HL-60/S4 treated with retinoic acid at 250 ng/mL for 4 days and 3 days (cell line): ENCODE results near the gene PTPN2.
"Not testable (repeated sequence)": the region's sequence is repeated elsewhere in the genome, so short reads cannot be mapped to it uniquely, and the experiment has no call there.

ENCODE experiments used
- in situ Hi-C: fragments of 300-500 bp; cut with MboI; formaldehyde crosslinking; loops from 2 replicates; pipeline ENCODE4 v1.7.0; 2022; ENCODE audit warnings: low sequenced_read_pairs

PTPN2 gene

DNA sequence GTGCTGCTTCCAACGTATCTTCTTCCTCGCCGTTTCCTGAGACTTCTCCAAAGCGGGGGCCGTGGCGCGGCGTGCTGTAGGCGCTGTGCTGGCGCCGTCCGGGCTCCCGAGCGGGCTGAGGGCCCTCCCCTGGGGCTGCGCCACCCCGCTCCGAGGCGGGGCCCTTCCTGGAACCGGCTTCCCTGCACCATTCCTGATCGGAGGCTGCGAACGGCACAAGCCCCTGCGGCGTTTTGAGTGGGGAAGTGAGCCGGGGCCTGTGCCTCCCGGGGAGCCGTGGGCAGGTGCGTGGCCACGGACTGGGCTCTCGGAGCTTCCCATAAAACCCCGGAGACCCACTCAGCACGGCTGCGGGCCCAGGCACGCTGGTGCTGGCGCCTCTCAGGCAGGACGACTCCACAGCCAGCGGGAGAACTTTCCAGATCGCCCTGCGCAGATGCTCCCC lies 106.5 kb downstream of the PTPN2 start:
- in situ Hi-C loops, result no loop called here

DNA sequence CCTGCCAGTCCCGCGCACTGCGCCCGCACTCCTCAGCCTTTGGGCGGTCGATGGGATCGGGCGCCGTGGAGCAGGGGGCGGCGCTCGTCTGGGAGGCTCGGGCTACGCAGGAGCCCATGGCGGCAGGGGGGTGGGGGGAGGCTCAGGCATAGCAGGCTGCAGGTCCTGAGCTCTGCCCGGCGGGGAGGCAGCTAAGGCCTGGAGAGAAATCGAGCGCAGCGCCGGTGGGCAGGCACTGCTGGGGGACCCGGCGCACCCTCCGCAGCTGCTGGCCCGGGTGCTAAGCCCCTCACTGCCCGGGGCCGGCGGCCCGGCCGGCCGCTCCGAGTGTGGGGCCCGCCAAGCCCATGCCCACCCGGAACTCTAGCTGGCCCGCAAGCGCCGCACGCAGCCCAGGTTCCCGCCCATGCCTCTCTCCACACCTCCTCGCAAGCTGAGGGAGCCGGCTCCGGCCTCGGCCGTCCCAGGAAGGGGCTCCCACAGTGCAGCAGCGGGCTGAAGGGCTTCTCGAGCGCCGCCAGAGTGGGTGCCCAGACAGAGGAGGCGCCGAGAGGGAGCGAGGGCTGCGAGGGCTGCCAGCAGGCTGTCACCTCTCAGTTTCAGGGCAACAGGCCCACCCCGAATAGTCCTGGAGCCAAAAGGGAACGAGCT lies 107.1 kb downstream of the PTPN2 start:
- in situ Hi-C loops, result no loop called here

DNA sequence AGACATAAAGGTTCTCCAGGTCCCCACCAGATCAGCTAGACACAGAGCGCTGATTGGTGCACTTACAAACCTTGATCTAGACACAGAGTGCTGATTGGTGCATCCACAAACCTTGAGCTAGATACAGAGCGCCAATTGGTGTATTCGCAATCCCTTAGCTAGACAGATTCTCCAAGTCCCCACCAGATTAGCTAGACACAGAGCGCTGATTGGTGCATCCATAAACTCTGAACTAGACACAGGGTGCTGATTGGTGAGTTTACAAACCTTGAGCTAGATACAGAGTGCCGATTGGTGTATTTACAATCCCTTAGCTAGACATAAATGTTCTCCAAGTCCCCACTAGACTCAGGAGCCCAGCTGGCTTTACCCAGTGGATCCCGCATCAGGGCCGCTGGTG lies 107.6 kb downstream of the PTPN2 start:
- in situ Hi-C loops, result not testable (repeated sequence)

DNA sequence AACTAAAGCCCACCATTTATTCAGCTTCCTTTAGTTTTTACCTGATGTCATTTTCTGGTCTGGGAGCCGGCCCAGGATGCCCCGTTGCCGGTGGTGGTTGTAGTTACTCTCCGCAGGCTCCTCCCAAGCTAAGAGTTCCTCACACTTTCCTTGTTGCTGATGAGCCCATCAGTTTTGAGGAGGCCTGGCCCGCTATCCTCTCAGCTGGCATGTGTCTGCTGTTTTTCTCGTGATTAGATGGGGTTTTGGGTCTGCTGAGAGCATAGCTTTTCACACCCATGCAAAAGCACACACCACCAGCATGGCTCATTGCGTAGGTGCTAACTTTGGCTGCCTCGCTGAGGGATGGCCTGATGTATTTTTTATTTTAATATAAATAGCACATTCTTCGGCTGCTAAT lies 109.1 kb downstream of the PTPN2 start:
- in situ Hi-C loops, result no loop called here

DNA sequence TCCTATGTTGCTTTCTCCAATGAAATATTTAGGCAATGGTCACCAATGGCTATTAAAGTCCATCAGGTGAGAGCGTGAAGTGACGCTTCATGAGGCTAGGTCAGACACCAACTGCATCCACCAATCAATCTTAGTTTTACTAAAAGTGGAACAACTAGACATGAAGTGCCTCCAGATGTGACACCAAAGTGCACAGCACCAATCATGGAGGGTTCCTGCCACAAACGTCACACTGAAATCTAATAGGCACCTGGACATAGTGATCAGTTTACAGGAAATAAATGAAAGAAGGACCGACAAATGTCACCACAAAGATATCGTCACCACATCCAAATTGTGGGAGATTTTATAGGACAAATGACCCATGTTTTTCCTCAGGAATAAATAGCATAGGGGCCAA lies 110.7 kb downstream of the PTPN2 start:
- in situ Hi-C loops, result no loop called here

DNA sequence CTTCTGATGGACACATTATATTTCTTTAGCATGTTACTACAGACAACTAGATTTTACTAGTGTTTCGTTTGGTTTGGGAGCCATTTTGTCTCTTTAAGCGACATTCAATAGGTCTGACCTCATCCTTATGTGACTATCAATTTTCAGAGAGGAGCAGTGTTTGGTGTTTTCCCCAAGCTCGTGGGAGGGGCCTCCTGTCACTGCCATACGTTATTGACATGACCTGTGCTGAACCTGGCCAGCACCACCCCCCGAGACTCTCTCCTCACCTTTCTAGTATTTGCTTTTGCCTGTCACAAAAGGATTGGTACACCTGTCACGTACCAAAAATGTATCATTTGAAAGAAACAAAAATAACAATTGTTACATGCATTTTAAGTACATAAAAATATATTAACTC lies 111.9 kb downstream of the PTPN2 start:
- in situ Hi-C loops, result no loop called here

DNA sequence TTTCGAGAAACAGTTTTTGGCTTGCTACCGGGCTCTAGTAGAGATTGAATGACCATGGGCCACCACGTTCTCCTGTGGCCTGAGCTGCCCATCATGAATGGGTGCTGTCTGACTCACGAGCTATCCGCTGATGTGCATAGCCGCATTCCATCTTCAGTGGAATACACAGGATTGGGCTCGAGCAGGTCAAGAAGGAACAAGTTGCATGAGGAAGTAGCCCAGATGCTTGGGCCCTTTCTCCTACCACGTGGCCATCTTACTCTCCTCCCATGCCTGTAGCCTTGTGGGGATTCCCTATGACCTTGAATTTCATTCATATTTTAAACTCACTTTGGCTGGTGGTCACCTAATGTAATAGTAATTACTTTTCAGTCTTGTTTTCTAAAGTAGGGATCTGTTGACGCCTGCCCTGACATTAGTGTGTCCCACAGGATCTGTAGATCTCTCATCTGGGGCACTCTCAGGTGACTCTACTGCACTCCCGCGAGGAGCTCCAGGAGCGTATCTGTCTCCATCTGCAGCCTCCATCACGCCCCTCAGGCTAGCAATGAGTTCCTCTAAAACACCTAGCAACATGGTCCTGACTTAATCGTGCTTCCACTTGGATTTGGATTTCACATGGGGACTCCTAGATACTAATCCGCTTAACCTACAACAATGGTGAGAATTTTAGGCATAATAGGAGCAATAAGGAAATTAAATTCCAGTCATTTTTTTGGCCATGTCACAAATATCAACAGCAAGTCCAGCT lies 113.4 kb downstream of the PTPN2 start:
- in situ Hi-C loops, result no loop called here

DNA sequence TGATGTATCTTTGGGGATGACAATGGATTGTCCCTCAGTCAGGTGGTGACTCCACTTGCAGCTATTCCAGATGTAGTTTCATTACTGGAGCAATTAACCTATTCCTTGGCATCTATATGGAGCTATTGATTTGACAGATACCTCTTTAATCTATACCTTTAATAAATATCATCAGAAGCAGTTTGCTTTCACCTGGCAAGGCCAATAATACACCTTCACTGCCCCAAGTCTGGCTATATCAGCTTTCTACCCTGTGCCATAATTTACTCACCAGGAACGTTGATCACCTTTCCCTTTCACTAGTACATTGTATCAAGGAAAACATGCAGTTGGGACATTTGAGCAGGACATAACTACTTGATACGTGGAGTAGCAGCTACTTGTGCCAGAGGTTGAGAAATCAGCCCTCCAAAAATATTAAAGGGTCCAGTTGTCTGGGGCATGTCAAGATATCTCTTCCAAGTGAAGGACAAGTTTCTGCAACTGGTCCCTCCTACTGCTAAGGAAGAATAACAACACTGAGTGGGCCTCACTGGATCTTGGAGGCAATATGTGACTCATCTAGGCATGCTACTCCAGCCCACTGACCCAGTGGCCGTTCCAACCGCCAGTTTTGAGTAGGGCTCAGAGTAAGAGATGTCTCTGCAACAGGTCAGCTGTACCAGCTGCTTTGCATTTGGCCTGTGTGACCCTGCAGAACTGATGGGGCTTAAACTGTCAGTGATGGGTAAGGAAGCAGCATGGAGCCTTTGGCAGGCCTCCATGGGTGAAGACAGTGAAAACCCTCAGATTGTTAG lies 114.2 kb downstream of the PTPN2 start:
- in situ Hi-C loops, result no loop called here

DNA sequence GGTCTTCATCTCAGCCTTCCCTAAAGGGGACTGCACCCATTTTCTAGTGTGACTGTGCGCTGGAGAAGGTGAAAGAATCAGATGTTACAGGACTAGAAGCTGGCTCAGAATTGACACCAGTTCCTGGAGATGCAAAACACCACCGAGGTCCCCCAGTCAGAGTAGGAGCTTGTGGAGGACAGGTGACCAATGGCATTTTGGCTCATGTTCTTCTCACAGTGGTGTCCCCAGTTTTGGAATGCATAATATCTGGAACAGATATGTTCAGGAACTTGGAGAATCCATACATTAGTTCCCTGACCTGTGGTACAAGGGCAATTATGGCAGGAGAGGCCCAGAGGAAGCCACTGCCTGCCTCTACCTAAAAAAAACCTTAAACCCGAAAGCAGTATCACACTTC lies 114.9 kb downstream of the PTPN2 start:
- in situ Hi-C loops, result no loop called here

DNA sequence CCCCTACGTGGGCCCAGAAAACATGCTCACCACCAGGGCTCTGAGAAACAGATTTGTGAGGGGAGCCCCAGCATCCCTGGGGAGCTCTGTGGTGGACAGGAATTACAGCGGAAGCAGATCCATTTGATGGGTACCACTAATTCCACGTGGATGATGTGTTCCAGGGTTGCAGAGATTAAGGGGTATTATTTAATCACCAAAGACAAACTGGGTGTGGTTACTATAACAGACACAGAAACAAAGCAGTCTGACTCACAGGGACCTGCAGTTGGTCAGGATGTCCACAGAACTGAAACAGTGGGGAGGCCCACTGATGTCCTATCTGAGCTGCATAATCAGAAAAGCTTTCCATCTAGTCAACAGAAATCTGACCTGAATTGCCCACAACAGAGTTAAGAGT lies 115.4 kb downstream of the PTPN2 start:
- in situ Hi-C loops, result no loop called here

DNA sequence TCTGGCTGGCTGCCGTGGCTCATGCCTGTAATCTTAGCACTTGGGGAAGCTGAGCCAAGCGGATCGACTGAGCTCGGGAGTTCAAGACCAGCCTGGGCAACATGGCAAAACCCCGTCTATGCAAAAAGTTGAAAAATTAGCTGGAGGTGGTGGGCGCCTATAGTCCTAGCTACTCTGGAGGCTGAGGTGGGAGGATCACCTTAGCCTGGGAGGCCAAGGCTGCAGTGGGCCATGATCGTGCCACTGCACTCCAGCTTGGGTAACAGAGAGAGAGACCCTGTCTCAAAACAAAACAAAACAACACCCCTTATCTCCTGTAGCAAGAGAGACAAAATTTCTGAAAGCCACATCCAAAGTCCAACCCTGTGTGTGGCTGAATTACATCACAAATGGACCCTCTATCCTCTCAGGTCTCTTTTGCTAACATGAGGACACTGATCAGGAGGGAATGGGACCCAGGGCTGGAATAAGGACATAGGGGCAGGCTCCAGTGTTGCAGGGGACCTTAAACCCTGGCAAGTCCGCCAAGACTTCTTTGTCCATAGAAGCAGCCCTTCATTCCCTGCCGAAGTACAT lies 116.4 kb downstream of the PTPN2 start:
- in situ Hi-C loops, result no loop called here

DNA sequence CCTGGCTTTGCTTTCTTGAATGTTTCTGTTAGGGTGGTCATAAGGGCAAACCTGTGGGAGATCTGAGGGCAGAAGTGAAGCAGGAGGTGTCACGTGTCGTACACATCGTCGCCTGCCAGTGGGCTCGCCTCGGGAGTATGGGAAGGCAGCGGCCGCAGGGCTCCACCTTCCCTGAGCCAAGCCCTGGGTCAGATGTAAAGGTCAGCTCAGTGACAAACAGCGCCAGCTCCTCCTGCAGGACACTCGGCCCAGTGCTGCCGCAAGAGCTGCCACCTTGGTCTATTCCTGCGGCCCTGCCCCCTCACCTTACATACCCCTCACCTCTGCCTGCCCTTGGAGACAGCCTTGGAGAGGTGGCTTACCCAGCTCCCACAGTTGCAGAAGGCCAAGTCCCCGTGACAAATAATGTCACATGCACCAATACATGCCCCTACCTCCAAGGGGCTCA lies 117.0 kb downstream of the PTPN2 start:
- in situ Hi-C loops, result no loop called here

DNA sequence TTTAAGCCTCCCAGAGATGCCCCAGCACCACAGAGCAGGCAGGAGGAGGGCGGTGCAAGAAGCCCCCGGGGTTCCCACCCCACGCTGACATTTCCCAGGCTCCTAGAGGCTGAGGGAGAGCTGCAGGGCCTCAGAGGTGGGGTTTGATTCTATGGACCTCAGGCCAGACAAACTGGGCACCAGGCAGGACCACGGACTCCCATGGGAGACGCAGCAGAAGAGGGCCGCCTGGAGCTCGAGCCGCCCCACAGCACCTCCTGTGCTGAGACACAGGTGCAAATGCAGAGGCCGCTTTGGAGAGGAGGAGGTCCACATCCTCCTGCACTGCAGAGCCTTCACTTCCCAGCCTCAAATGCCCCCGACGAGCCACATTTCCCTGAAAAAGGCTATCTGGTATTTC lies 118.5 kb downstream of the PTPN2 start:
- in situ Hi-C loops, result no loop called here

DNA sequence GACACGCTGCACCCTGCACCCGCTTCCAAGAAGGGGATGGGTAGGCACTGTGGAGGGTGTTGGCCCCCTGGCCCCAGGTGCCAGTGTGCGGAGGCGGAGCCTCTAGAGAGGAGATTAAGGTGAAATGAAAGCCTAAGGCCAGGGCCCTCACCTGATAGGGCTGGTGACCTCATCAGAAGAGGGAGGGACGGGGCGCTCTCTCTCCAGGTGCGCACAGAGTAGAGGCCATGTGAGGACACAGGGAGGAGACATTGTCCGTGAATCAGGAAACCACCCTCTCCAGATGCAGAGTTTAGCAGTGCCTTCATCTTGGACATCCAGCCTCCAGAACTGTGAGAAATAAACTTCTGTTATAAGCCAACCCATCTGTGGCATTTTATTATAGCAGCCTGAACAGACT lies 118.9 kb downstream of the PTPN2 start:
- in situ Hi-C loops, result no loop called here

DNA sequence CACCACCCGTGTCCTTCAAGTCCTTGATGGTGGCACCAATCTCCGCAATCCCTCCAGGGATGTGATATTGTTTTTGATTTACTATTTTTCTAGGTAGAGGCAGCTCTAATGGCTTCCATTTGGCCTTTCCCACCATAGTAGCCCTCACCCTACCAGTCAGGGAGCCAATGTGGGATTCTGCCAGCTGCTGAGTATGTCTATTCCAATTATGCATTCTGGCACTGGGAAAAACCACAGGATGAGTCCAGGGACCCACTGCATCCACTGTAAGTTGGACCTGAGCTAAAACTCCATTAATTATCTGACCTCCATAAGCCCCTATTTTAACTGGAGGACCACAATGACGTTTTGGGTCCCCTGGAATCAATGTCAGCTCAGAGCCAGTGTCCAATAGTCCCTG lies 125.5 kb downstream of the PTPN2 start:
- in situ Hi-C loops, result not testable (repeated sequence)

DNA sequence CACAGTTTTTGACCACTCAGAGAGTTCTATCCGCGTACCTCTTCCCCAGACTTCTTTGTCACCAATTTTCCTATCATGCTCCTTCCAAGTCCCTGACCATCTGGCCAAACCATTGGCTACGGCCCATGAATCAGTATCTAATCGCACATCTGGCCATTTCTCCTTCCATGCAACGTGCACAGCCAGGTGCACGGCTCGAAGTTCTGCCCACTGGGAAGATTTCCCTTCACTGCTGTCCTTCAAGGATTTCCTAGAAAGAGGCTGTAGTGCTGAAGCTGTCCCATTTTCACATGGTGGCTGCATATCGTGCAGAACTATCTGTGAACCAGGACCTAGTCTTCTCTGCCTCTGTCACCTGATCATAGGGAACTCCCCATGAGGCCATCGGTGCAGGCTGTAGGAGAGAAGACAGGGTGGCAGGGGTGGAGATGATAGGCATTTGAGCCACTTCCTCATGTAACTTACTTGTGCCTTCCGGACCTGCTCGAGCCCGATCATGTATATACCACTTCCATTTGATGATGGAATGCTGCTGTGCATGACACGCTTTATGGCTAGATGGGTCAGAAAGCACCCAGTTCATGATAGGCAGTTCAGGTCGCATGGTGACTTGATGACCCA lies 127.3 kb downstream of the PTPN2 start:
- in situ Hi-C loops, result not testable (repeated sequence)

DNA sequence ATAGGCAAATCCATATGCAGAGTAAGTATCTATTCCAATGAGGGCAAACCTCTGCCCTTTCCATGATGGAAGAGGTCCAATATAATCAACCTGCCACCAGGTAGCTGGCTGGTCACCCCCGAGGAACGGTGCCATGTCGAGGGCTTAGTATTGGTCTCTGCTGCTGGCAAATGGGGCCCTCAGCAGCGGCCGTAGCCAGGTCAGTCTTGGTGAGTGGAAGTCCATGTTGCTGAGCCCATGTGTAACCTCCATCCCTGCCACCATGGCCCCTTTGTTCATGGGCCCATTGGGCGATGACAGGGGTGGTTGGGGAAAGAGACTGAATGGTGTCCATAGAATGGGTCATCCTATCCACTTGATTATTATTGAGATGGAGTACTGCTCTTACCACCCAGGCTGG lies 128.4 kb downstream of the PTPN2 start:
- in situ Hi-C loops, result not testable (repeated sequence)

DNA sequence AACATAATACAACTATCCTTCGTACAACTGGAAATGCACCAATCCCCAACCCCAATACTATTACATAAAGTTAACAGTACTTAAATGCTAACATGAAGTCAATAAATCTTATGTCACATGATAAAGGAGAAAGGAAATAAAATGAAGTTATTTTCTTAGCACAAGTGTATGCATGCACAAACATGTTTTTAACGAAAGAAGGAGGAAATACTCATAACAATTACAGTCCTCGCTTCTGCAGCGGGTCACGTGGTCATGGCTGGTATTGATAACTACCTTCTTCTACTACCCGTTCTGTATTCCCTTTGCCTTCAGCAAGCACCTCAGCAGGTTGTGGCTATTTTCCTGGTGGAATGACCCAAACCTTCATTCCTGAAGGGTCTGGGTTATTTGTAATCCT lies 129.5 kb downstream of the PTPN2 start:
- in situ Hi-C loops, result no loop called here

DNA sequence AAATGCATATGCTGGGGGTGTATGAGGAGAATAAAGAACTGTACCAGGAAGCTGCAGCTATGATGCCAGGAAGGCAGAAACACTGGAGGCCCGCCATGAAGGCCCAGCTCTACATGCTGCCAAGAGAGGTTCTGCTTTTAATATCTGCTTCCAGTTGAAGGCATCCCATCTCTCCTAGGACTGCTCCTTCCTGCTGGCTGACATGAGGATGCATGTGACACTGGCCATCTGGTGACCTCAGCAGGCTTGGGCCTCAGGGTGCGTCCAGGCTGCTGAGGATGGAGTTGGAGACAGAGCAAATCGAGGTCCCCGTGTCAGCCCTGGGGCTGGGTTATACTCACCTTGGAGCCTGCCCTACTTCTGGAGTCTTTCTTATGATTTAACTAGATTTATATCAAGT lies 132.1 kb downstream of the PTPN2 start:
- in situ Hi-C loops, result no loop called here

DNA sequence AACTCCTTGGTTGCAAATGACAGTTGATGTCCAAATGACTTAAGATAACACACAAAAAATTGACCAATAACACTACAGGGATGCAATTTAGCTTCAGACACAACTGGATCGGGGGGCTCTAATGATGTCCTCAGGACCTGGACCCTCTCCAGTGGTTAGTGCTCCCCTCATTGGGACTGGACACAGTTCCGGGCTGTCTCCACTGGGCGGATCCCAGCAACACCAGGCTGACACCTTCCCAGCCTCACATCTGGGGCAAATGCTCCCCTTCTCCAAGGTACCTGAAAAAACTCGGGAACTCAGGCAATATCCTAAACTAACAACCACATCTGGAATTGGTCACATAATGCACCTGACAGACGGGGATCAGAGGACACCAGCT lies 132.5 kb downstream of the PTPN2 start:
- in situ Hi-C loops, result no loop called here
